Skeletal muscle satellite cell (primary cell): ENCODE measurements around the gene SCAF8.
A peak's percentile ranks its signal among the peaks of the same experiment; 100 is the strongest.
"Not testable (repeated sequence)": the region's sequence is repeated elsewhere in the genome, so short reads cannot be mapped to it uniquely, and the experiment has no call there.

Experiments
- H3K27me3 ChIP-seq: 2 replicates; pipeline ENCODE4 v1.7.0; 2013; ENCODE audit warnings: low read length; ENCODE audit not compliant: control insufficient read depth, insufficient read depth
- H3K36me3 ChIP-seq: 2 replicates; pipeline ENCODE4 v1.7.0; 2013; ENCODE audit warnings: mild to moderate bottlenecking, control low read depth, low read length; ENCODE audit not compliant: insufficient read depth
- H3K4me1 ChIP-seq: 2 replicates; pipeline ENCODE4 v1.7.0; 2013; ENCODE audit warnings: low read length; ENCODE audit not compliant: control insufficient read depth, insufficient read depth
- H3K4me2 ChIP-seq: 2 replicates; pipeline ENCODE4 v1.7.0; 2013; ENCODE audit warnings: mild to moderate bottlenecking, low read length
- H3K4me3 ChIP-seq: 2 replicates; pipeline ENCODE4 v1.7.0; 2013; ENCODE audit warnings: low read length
- H3K9ac ChIP-seq: 2 replicates; pipeline ENCODE4 v1.7.0; 2013; ENCODE audit warnings: mild to moderate bottlenecking, low read depth, low read length, moderate library complexity
- H3K9me3 ChIP-seq: replicated peaks from 2 replicates; pipeline ENCODE4 v1.7.0; 2013; ENCODE audit warnings: mild to moderate bottlenecking, control low read depth, low read length

SCAF8 gene

DNA sequence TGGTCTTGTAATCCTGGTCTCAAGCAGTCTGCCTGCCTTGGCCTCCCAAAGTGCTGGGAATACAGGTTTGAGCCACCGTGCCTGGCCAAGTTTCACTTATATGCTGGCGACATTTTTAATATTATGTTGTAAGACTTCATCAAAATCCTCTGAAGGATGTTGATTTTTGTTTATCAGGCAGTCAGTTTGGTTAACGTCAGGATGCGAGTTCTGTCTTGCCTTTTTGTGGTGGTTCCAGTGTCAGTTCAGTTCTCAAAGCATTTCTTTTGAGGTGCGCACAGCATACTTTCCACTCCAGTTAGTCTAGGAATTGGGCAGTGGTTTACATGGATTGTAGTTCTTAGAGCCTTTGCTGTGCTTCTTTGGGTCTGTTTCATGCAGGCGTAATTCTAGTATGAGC is 24.9 kb downstream of the SCAF8 start:
- Histone ChIP-seq H3K4me3 (no peak overlapping the region), H3K9ac (no peak overlapping the region), H3K4me2 (no peak overlapping the region), H3K27me3 (no peaks in the 10 kb centered on the region), H3K36me3 (peaks cover 3% of the 10 kb centered on the region), H3K9me3 (no peaks in the 10 kb centered on the region), H3K4me1 (peaks cover 13% of the 10 kb centered on the region)

- H3K9me3 ChIP-seq = no peaks in the 10 kb centered on the region
These were observed 30.4 kb downstream of the SCAF8 start for GRCh38 chr6:154763650-154764049.

DNA sequence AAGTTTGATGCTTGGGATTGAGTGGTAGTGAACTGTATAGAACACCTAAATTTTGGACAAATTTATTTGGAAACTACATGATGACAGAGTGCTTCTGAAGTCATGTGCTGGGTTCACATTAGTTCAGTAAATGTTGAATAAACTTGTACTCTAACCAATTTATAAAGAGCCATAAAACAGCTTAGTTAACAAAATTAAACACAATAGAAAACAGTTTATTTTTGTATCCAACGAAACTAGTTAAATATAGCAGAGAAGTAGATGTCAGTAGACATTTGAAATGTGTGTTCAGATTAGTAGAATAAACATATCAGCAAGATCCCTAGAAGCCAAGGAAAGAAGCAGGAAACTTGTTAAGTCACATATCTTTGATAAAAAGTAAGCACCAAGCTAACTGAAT is 32.1 kb downstream of the SCAF8 start:
- Histone ChIP-seq H3K36me3 (peaks cover 2% of the 10 kb centered on the region), H3K9ac (no peak overlapping the region), H3K4me1 (peaks cover 16% of the 10 kb centered on the region), H3K27me3 (no peaks in the 10 kb centered on the region), H3K4me2 (no peak overlapping the region), H3K9me3 (no peaks in the 10 kb centered on the region), H3K4me3 (no peak overlapping the region)

More at GRCh38 chr6:154763650-154764049, 30.4 kb downstream of the SCAF8 start:
- peaks cover 16% of the 10 kb centered on the region for H3K4me1 ChIP-seq
- H3K27me3 ChIP-seq = no peaks in the 10 kb centered on the region
- H3K4me2 ChIP-seq = no peak overlapping the region
- no peak overlapping the region for H3K4me3 ChIP-seq
- no peak overlapping the region for H3K9ac ChIP-seq
- peaks cover 2% of the 10 kb centered on the region for H3K36me3 ChIP-seq

- Histone ChIP-seq H3K4me2 (no peak overlapping the region), H3K4me1 (peaks cover 16% of the 10 kb centered on the region), H3K27me3 (no peaks in the 10 kb centered on the region), H3K36me3 (peaks cover 2% of the 10 kb centered on the region), H3K9me3 (no peaks in the 10 kb centered on the region), H3K9ac (no peak overlapping the region), H3K4me3 (no peak overlapping the region)
These were observed 33.1 kb downstream of the SCAF8 start for GRCh38 chr6:154766288-154766687.

DNA sequence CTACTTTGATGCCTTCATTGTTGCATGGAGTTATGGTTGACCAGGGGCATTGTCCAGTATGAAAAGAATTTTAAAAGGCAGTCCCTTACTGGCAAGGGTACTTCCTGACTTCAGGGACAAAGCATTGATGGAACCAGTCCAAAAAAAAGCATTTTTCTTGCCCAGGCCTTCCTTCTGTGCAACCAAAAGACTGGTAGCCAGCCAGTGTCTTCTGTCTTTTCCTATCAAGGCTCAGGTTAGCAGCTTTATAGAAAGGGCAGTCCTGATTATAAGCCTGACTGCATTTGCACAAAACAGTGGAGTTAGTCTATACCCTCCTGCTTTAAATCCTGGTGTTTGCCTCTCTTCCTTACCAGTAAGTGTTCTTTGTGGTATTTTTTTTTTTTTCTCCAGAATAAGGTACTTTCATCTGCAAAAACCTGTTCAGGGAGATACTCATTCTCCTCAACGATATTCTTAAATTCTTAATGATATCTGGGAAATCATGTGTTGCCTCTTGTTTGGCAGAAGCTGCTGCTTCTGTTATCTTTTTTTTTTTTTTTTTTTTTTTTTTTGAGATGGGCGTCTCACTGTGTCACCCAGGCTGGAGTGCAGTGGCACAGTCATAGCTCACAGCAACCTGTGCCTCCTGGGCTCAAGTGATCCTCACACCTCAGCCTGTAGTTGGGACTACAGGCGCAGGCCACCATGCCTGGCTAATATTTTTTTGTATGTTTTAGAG is 33.9 kb downstream of the SCAF8 start:
- H3K27me3 ChIP-seq = no peaks in the 10 kb centered on the region
- H3K4me3 ChIP-seq = no peak overlapping the region
- H3K9ac ChIP-seq = no peak overlapping the region
- H3K4me2 ChIP-seq = peak overlapping the region; percentile 22
- H3K4me1 ChIP-seq = peaks cover 16% of the 10 kb centered on the region
- no peaks in the 10 kb centered on the region for H3K9me3 ChIP-seq
- peaks cover 2% of the 10 kb centered on the region for H3K36me3 ChIP-seq

DNA sequence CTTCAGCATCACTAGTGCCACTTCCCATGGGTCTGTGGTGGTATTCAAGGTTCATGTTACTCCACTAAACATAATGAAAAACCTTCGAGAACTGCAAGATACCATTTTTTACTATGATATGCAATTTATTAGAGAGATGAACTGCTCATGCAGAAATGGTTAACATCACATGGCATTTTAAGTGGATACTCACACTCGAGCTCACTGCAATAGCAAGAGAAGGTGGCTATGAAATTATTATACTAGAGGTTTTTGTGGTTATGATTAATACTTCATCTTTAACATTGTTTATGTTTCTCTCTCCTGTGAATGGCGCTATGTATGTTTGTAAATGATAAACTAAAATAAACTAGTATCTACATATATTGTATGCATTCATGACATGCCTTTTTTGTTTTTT is 35.1 kb downstream of the SCAF8 start:
- no peaks in the 10 kb centered on the region for H3K27me3 ChIP-seq
- peaks cover 16% of the 10 kb centered on the region for H3K4me1 ChIP-seq
- H3K4me3 ChIP-seq = no peak overlapping the region
- no peaks in the 10 kb centered on the region for H3K9me3 ChIP-seq
- H3K36me3 ChIP-seq = peaks cover 2% of the 10 kb centered on the region
- no peak overlapping the region for H3K4me2 ChIP-seq
- no peak overlapping the region for H3K9ac ChIP-seq

DNA sequence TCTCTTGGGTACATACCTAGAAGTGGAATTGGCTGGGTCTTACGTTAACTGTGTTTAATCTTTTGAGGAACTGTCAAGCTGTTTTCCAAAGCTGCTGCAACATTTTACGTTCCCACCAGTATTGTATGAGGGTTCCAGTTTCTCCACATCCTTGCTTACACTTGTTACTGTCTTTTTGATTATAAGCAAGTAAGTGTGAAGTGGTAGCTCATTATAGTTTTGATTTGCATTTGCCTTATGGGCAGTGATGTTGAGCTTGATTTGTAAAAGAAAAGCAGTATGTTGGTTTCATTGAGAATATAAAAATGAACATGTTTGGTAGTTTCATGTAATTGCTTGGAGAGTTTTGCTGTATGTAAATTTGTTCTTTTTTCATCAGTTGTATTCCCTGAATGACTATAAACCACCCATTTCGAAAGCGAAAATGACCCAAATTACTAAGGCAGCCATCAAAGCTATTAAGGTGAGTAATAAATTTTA is 40.4 kb downstream of the SCAF8 start:
- Histone ChIP-seq H3K4me2 (no peak overlapping the region), H3K4me3 (no peak overlapping the region), H3K9me3 (no peaks in the 10 kb centered on the region), H3K9ac (no peak overlapping the region), H3K27me3 (no peaks in the 10 kb centered on the region), H3K4me1 (no peaks in the 10 kb centered on the region), H3K36me3 (no peaks in the 10 kb centered on the region)

DNA sequence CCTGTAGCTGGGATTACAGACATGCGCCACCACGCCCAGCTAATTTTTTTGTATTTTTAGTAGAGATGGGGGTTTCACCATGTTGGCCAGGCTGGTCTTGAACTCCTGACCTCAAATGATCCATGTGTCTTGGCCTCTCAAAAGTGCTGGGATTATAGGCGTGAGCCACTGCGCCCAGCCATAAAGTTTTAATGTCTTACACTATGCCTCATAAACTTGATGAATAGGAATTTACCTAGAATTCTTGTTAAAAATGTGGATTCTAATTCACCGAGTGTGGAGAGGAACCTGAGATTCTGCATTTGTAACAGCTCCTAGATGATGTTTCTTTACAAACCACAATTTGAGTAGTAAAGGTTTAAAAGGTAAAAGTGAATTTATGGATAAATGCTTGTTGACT is 45.9 kb downstream of the SCAF8 start:
- H3K4me2 ChIP-seq, H3K4me1 ChIP-seq, H3K4me3 ChIP-seq, H3K9me3 ChIP-seq, H3K27me3 ChIP-seq, H3K9ac ChIP-seq: not testable (repeated sequence)
- peaks cover 22% of the 10 kb centered on the region for H3K36me3 ChIP-seq

- H3K4me3 ChIP-seq = no peak overlapping the region
- H3K36me3 ChIP-seq = peaks cover 25% of the 10 kb centered on the region
- no peak overlapping the region for H3K4me2 ChIP-seq
These were observed 49.0 kb downstream of the SCAF8 start for GRCh38 chr6:154782193-154782592.

GRCh38 chr6:154783229-154783628 is 50.0 kb downstream of the SCAF8 start:
- H3K36me3 ChIP-seq = peaks cover 25% of the 10 kb centered on the region

More at GRCh38 chr6:154782193-154782592, 49.0 kb downstream of the SCAF8 start:
- Histone ChIP-seq H3K9me3 (no peaks in the 10 kb centered on the region), H3K9ac (no peak overlapping the region), H3K27me3 (no peaks in the 10 kb centered on the region), H3K4me1 (no peaks in the 10 kb centered on the region)

DNA sequence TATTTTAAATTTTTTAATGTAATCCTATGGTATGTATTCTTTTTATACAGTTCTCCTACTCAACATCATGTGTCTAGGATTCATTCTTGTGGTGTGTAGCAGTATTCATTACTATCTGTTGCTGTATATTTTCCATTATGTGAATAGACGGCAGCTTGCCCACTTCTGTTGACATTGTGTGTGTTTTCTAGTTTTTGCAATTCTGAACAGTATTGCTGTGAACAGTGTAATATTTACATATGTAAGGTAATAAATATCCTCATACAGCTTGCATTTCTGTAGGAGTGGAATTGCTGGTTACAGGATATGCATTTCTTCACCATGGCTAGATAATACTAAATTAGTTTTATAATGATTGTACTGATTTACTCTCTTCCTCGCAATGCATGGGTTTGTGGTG is 51.9 kb downstream of the SCAF8 start:
- Histone ChIP-seq H3K4me2 (no peak overlapping the region), H3K4me3 (no peak overlapping the region), H3K9ac (no peak overlapping the region), H3K36me3 (peaks cover 13% of the 10 kb centered on the region), H3K4me1 (no peaks in the 10 kb centered on the region), H3K27me3 (no peaks in the 10 kb centered on the region), H3K9me3 (no peaks in the 10 kb centered on the region)

More at GRCh38 chr6:154783229-154783628, 50.0 kb downstream of the SCAF8 start:
- Histone ChIP-seq H3K9ac (no peak overlapping the region), H3K4me2 (no peak overlapping the region), H3K27me3 (no peaks in the 10 kb centered on the region), H3K4me3 (no peak overlapping the region), H3K9me3 (no peaks in the 10 kb centered on the region), H3K4me1 (no peaks in the 10 kb centered on the region)
